Activated CD4-positive, alpha-beta T cell treated with anti-CD3 and anti-CD28 coated beads, Interleukin-2, Interleukin-6, amounts not matched to agents 100 ng/mL and 50 ng/mL, durations not matched to agents 16 hours and 8 hours (primary cell): Measurements from ENCODE around the gene PAX5.
"Not testable (repeated sequence)": the region's sequence is repeated elsewhere in the genome, so short reads cannot be mapped to it uniquely, and the experiment has no call there.

Experiments
- DNase-seq: peaks from one replicate; pipeline ENCODE4 v3.0.0-alpha.2; 2020

The PAX5 gene

DNA sequence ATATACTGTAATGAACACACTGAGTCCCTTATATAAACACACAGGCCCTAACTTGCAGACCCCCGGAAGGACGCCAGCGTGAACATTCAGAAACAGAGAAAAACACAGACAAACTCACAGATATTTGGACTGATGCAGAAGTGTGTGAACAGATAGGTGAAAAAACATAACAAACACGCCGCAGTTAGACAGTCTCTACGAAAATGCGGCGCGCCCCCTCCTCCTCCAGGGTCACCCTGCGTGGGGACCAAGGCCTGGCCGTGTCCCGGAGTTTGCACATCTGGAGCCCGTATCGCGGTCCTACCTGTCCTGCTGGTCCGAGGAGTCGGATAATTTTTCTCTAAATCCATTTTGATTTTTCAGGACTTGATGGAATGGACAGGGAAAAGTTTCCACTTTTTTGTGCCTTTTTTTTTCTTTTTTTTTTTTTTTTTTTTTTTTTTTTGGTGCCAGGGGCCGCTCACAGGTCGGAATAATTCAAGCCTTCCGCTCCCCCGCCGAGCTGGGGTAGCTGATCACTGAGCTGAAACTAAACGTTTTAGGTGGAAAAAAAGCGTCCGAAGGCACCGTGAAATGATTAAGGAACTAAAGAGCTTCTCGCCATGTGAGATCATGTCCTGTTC, at the start of gene PAX5:
PAX5 (minus strand) TSS at position 587 of the 623 bp plus-strand sequence; CDS start at position 350, 237 bp downstream.
- no peak for DNase-seq

DNA sequence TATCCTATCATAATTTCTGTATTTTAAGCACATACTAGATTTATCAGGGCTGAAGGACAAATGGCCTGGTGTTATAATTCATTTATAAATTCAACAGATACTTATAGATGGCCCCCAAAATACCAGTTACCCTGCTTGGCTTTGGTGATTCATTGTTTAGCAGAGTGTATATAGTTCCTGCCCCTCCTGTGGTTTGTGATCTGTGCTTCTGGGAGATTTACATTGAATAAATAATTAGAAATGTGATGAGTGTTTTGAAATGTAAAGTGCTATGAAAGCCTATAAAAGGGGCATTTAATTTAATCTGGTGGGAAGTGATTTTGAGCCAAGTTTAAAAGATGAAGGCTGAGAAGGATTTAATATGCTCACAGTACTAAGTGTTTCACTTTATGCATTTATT, 49.6 kb upstream of the PAX5 start:
- no peak for DNase-seq

DNA sequence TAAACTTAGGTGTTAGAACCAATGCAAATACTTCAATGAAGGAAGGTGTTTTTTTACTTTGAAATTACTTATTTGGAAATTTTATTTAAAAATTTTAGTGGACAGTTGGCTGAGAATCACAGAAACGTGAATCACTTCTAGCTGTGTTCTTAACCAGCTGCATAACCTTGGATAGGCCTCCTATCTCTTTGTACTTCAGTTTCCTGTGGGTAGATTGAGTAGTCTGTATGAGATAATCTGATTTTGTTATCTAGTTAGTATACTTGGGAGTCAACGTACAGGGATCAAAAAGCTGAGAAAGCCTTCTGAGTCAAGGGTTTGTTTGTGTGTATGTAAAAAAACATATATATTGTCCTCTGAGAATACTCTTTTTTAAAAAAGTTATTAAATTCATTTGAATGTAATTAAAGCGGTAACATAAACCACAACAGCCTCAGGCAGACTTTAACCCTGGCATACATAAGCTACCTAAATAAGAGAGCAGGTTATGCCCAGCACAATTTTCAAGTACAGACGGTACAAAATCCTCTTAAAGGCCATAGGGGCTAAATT, 48.2 kb upstream of the PAX5 start:
- no peak for DNase-seq

DNA sequence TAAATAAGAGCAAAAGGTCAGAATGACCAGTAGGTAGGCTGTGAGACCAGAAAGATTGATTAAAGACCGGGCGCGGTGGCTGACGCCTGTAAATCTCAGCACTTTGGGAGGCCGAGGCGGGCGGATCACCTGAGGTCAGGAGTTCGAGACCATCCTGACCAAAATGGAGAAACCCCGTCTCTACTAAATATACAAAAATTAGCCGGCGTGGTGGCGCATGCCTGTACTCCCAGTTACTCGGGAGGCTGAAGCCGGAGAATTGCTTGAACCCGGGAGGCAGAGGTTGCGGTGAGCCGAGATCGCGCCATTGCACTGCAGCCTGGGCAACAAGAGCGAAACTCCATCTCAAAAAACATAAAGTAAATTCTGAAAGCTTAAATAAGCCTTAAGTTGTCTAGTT, 47.4 kb upstream of the PAX5 start:
- not testable (repeated sequence) for DNase-seq

DNA sequence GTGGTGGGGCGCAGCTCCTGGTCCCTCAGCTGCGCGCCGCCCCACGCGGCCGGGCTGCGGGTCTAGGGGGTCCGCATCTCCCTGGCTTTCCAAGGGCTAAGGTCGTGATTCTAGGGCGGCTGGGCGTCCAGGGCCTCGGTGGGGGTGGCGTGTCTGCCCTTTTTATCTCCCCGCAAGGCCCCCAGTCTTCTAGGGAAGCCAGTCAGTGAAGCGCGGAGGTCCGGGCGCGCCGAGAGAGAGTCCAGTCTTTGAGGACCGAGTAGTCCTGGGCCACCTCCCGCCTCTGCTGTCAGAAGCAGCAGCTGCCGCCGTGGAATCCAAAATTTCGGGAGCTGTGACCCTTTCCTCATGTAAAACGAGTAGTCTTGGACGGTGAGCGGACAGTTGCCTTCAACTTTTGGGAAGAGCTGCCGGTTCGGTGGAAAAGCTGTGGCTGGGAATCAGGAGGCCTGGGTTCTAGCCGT, 46.1 kb upstream of the PAX5 start:
- DNase-seq = not testable (repeated sequence)

DNA sequence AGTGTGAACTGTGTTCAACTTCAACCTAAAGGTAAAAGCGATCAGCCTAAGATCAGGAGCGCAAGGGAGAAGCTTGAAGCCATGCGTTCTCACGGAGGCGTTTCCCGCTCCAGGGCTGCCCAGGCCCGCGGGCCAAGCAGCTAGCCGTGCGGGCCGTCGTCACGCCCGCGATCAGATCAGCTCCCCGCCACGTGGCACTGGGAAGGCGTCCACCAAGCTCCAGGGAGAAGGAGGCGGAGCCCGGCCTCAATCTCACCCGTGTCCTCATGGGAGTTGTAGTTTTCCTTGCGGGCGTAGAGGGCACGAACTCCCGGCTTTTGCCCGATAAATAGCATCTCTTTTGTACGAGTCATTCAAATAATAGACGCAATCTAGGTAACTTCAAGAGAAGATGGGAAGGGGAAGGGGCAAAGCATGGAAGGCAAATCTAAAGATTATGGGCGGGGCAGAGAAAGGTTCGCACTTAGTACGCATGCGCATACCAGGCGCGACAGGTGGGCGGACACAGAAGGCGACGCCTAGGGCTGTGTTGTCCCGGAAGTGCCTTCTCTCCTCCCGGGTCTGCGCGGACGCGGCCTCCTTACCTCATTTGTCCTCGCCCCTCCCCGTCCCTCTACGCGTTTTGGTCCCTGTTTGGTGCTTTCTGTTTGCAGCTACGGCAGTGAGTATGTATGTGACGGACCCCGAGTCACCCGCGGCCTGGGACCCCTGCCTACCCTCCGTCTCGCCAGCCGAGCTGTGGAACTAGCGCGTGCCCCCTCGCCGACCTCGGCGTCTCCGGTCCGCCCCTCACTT, 45.5 kb upstream of the PAX5 start:
- peak; percentile 95 for DNase-seq

DNA sequence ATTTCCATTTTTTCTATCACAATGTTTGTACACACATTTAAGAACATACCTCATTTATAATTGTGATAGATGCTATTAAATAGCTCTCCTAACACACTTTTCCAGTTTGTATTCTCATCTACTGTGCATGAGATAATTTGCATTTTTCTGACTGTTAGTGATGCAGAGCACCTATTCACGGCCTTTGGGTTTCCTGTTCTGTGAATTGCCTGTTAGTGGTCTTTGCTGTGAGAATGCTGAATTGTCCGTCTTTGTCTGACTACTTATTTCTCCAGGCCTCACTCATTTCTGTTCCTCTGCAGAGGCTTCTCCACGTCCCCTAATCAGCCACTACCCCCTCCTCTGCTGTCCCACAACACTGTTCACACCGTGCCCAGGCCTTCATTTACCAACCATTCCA, 40.7 kb upstream of the PAX5 start:
- not testable (repeated sequence) for DNase-seq

DNA sequence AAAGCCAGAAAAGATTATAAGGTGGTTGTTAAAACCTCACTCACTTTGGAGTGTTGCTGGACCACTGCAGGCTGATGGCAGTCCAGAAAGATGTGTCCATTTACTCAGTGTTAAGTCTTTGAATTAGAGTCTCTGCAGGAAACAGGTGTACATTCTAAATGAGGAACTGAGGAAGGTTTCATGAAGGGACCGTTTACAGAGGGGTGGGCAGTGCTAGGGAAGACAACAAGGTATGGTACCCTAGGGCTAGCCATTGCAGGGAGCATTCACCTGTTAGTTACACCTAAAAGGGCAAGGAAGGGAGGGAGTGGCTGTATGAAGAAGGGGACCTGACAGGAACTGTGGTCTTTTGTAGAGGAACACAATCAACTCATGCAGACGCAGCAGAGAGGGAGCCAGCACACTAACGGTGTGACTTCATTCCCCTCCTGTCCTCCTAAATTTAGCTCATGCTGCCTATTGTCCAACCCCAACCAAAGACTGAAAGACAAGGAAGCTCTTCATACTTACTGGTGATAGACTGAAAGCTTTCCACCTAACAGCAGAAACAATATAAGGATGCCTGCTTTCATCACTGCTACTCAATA, 32.2 kb upstream of the PAX5 start:
- DNase-seq = no peak

DNA sequence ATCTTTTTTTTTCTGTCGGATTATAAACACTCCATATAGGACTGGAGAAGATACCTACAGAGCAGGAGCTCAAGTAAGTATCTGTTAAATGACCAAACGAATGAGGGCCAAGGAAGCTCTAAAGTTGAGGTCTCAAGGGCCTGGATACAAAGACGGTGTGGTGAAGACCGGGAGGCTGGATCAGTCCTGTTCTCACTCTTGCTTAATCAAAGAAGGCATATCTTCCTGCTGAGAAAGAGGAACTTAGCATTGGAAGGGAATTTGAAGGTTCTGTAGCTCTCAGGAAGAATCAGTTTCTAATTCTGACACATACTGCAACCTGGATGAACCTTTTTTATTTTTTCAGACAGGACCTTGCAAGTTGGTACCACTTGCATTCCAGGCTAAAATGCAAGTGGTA, 28.3 kb upstream of the PAX5 start:
- DNase-seq = no peak

DNA sequence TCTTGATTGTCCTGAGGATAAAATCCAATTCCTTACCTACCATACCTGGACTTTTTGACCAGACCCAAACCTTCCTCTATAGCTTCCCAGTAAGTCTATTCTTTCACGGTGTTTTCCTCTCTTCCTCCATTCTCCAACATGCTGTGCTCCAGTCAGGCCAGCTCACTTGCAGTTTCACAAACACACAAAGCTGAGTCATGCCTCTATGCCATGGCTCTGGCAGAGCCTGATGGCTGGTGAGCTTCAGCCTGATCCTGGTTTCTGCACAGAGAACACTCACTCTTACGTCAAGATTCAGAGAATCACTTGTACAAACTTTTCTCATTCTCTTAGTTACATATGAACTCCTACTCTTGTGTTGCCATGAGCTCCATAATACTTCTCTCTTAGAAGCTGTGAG, 27.7 kb upstream of the PAX5 start:
- DNase-seq = no peak

DNA sequence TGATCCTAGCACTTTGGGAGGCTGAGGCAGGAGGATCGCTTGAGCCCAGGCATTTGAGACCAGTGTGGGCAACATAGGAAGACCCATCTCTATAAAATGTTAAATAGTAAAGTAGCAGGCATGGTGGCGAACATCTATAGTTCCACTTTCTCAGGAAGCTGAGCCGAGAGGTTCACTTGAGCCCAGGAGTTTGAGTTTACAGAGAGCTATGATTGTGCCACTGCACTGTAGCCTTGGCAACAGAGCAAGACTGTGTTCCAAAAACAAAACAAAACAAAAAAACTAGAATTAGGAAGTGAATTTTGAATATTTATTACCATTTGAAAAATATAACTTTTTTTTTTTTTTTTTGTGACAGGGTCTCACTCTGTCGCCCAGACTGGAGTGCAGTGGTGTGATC, 26.8 kb upstream of the PAX5 start:
- DNase-seq = no peak

DNA sequence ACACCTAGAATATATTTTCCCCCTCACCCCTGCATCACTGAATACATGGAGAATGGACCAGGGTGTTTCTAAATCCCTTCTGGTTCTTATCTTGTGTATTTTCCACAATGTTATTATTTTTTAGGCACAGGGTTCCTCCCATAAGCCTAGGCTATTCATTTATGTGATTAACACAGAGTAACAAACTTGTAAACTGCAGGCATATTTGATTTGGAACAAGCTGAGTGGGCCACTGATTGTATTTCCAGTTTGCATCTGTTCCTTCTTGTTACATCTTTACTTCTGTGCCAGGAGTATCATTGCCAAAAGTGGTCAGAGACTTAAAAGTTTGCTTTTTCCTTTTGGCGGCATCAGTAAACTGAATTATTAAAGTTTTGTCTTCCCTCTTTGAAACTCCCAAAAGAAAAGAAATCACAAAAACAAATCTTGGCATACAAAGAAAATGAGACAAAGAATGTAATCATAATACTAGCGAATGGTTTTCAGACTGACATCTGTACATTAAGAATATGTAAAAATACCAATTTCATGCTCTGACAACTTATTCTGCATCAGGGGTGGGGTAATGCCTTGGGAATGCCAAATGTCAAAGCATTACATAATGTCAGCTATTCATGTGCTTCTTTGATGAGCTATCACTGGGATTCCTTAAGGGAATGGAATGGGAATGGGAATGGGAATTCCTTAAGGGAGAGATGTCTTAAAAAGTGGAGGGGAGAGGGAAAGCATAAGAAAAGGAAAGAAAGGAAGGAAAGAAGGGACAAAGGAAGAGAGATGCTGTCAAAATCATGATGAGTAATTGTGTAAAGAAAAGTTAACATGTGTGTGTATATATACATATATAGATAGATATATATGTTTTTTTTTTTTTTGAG, 22.2 kb upstream of the PAX5 start:
- DNase-seq = no peak

DNA sequence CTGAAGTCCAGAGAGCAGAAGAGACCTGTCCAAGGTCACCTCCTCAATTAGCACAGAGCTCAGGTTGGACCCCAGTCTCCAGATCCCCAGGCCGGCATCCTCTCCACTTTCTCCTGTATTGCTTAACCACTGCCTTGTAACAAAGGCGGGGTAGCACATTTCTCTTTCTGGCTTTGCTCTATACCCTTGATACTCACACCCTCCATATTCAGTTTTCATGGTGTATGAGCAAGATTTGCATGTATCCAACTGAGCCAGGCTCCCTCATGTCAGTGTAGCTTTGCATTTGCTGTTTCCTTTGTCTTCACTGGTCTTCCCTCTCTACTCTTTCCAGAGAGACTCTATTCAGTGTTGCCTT, 20.3 kb upstream of the PAX5 start:
- not testable (repeated sequence) for DNase-seq

DNA sequence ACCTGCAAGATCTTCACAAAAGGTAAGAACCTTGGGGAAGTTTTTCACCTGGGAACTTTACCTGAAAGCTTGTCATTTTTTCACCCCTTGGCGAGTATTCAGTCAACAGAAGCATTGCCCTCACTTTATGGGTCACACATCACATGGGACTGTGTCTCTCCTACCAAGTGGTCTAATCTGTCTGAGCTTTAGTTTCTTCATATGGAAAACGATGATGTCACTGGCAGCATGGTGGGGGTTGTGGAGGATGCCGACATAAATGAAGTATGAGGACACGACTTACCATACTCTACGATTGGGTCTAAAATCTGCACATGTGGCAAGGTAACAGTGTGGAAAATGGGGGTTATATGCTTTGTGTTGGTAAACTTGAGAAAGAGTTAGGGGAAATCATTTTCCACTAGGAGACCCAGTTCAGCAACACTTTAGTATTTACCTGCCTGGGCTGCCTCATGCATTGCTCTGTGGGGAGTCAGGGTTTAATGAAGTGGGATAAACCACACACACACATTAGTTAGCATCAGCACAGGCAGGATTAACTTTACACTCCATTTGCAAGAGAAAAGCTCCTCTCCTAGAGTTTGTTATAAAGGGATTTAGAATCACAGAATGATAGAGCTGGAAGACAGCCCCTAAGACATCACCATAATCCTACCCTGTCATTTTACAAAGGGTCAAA, 19.8 kb upstream of the PAX5 start:
- no peak for DNase-seq

DNA sequence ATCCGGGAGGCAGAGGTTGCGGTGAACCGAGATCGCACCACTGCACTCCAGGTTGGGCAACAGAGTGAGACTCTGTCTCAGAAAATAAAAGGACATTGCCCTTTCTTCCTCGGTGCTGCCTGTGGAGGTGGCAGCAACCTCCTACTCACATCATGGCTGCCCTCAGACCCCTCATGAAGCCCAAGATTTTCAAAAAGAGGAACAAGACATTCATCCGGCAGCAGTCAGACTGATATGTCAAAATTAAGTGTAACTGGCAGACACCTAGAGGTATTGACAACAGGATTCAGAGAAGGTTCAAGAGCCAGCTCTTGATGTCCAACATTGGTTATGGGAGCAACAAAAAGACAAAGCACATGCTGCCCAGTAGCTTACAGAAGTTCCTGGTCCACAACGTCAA, 12.6 kb upstream of the PAX5 start:
- DNase-seq = no peak

DNA sequence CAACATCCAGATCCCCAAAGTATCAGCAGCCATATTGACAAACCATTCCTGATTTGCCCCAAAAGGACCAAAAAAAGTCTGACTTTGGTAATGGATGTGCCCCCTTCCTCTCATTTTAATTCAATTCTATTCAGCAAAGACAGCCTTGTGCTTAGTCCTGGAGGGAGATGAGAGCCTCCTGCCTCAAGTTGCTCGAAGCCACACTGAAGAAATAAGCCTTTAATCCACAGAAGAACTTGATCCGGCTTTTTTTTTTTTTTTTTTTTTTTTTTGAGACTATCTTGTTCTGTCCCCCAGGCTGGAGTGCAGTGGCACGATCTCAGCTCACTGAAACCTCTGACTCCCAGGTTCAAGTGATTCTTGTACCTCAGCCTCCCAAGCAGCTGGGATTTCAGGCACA, 8.4 kb upstream of the PAX5 start:
- DNase-seq = no peak

DNA sequence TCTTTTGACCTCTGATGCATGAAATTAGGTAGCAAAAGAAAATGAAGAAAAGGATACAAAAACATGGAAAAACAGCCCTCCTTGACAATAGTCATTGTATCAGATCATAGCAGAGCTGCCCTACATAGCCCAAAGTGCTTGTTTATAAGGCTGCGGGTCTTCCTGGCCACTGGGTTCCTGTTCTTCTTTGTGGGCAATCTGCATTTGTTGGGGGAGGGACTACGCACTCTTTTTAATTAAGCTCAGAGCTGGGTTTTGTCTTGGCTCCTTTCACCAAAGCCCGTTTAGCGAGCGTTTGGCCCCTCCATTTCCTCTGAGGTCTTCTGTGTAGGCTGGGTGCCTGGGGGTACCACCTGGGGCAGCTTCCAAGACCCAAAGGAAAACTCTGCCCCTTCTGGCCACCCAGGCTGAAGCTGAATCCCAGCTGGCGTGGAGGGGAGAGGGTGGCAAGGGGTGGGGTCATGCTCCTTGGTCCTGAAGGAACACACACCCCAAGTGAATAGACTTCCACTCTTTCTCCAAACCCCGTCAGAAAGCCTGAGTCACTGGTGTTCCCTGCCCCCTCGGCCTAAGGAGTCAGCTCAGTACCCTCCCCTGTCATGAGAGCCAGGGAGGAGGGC, 6.5 kb upstream of the PAX5 start:
- DNase-seq = no peak

DNA sequence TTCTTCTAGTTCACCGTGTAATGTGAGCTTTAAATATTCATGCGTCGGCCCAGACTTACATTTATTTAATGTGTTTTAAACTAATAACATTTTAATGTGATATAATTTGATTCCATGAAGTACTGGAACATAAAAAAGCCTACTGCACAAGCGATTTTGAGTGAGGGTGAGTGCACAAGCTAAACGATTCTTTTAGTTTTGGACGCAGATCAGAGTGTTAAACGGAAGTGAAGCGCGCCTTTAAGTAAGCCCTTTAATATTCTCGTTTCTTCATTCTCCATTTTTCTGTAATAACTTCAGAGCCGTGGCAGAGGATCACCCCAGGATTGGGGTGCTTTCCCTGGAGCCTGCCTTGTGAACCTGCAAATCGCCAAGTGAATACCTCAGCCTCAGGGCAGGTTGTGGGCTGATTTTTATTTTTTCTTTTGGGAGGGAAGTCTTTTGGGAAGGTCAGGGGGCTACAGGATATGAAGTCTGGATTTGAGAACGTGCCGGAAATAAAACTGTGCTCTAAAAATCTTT, 4.9 kb upstream of the PAX5 start:
- DNase-seq = no peak

DNA sequence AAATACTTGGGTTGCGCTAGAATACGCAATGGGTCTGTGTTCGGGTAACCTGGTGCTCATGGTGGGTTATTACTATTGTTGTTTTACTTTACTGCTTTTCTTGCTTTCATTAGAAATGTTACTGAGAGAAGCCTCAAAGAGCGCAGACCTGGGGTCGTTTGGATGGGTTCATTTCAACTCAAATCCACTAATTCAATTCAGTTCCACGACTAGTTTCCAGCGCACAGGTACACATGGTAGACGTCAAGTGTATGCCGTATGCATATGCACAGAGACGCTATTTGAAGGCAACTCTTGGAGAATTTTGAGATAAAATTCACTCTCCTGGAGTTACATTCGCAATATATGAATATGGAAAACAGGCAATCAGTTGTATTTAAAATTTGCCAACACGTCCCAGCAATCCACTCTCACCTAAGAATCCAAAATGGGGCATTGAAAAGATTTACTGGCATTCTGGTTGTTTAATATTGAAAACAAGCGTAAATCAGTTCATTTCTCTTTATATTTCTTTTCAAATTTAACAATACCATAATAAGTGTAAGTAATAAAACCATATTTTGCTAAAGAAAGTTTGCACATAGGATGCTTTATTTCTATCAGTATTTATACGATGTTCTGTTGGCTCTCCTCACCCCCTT, 4.4 kb upstream of the PAX5 start:
- no peak for DNase-seq

DNA sequence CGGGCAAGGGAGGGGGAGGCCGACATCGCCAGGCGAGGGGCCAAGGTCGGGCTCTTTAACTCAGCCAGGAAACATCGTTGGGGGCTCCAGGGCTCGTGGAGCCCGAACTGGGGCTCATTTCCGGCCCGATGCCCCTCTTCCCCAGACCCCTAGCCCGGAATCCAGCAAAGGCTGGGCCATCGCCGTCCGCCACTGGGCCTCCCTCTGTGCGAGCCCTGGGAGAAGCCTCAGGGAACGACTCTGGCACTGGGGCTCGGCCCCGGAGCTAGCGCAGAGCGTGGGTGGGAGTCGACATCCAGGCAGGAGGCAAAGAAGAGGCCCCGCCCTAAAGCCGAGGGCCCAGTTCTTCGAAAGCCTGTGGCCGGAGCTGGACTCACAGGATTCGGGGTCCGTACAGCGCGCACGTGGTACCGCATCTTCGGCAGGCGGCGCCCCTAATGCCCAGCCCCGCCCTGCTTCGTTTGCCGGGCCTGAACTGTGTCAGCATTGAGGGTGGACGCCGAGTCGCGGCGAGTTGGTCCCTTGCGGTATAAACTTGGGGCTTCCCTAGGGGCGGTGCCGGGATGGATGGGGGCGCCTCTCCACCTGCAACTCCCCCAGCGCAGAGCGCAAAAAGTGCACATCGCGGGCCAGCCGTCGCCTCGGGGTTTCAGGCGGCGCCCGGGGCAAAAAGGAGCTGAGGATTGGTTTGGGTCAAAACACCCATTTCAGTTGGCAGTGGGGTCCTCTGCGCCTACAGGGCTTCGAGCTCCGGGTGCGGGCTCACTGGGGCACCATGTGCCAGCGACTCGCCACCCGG, 3.6 kb upstream of the PAX5 start:
- DNase-seq = no peak
